ENCODE results near the gene WWC1. TPM values are rescaled to one million over a fixed set of nuclear protein-coding genes. Genes with fewer than 3 reads are reported as not detected.

The WWC1 gene
- total RNA-seq, 1 experiment from 2014 or later, result 108 TPM

DNA sequence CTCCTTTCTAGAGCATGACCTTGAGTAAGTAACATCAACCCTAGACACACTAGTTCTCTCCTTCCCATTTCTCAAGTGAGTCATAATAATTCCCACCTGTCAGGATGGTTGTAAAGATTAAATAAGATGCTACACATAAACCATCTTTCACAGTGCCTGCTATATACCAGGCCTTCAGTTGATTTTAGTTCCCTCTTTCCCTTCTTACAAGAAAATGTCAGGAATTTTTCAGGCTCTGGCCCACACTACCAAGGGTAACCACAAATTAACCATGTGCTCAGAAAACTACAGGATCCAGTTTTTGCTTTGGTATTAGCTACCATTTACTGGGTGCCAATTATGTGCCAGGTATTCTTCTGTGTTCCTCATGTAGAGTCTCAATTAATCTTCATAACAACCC lies 152.1 kb downstream of the WWC1 start:
- Mint-ChIP-seq H3K36me3 (ENCODE audit: insufficient read depth, unreplicated experiment) (peaks cover 96% of the 10 kb centered on the region), H3K27me3 (ENCODE audit: insufficient read depth, unreplicated experiment) (no peaks in the 10 kb centered on the region)

GRCh38 chr5:168443950-168444700 lies 152.7 kb downstream of the WWC1 start:
- Mint-ChIP-seq H3K27ac (ENCODE audit: unreplicated experiment) (no peak overlapping the region), H3K9me3 (ENCODE audit: unreplicated experiment) (no peaks in the 10 kb centered on the region), H3K27me3 (ENCODE audit: insufficient read depth, unreplicated experiment) (no peaks in the 10 kb centered on the region), H3K36me3 (ENCODE audit: insufficient read depth, unreplicated experiment) (peaks cover 96% of the 10 kb centered on the region), H3K4me1 (ENCODE audit: low read depth, unreplicated experiment) (no peaks in the 10 kb centered on the region), H3K4me3 (ENCODE audit: unreplicated experiment) (no peak overlapping the region)
- H3K4me1 ChIP-seq, result no peaks in the 10 kb centered on the region
- no peaks in the 10 kb centered on the region for H3K9me3 ChIP-seq
- intact Hi-C loops (cut with micrococcal nuclease; ENCODE audit: unreplicated experiment), result no loop called here
- peaks cover 5% of the 10 kb centered on the region; the same call in 1 of the 2 replicates for H3K36me3 ChIP-seq (ENCODE audit: control insufficient read depth, insufficient read depth, low read length)
- H3K27me3 ChIP-seq (replicated peaks; ENCODE audit: control insufficient read depth, insufficient read depth, low read length), result no peaks in the 10 kb centered on the region
- H3K4me3 ChIP-seq (ENCODE audit: low read depth, low read length), result no peak overlapping the region
- ChIA-PET CTCF (no interaction called here), POLR2A (no interaction called here)
- BruUV-seq (replicated peaks), result no TSS peak
- TF ChIP-seq, protein P1, sequence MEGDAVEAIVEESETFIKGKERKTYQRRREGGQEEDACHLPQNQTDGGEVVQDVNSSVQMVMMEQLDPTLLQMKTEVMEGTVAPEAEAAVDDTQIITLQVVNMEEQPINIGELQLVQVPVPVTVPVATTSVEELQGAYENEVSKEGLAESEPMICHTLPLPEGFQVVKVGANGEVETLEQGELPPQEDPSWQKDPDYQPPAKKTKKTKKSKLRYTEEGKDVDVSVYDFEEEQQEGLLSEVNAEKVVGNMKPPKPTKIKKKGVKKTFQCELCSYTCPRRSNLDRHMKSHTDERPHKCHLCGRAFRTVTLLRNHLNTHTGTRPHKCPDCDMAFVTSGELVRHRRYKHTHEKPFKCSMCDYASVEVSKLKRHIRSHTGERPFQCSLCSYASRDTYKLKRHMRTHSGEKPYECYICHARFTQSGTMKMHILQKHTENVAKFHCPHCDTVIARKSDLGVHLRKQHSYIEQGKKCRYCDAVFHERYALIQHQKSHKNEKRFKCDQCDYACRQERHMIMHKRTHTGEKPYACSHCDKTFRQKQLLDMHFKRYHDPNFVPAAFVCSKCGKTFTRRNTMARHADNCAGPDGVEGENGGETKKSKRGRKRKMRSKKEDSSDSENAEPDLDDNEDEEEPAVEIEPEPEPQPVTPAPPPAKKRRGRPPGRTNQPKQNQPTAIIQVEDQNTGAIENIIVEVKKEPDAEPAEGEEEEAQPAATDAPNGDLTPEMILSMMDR (IDR thresholded peaks at IDR 0.05; ENCODE audit: insufficient read depth in 1 of 2, low read depth in 1 of 2, low read length in 1 of 2, severe bottlenecking in 1 of 2, unreplicated experiment in 1 of 2), result no peak
- DNase-seq, result no peak

More for the DNA sequence above, 152.1 kb downstream of the WWC1 start:
- no peaks in the 10 kb centered on the region for H3K4me1 ChIP-seq
- H3K4me3 Mint-ChIP-seq (ENCODE audit: unreplicated experiment), result no peak overlapping the region
- no TSS peak for BruUV-seq (replicated peaks)
- TF ChIP-seq, protein P1 (IDR thresholded peaks at IDR 0.05; ENCODE audit: insufficient read depth in 1 of 2, low read depth in 1 of 2, low read length in 1 of 2, severe bottlenecking in 1 of 2, unreplicated experiment in 1 of 2), result no peak
- peaks cover 5% of the 10 kb centered on the region; the same call in 1 of the 2 replicates for H3K36me3 ChIP-seq (ENCODE audit: control insufficient read depth, insufficient read depth, low read length)
- H3K27ac Mint-ChIP-seq (ENCODE audit: unreplicated experiment), result no peak overlapping the region
- intact Hi-C loops (cut with micrococcal nuclease; ENCODE audit: unreplicated experiment), result no loop called here
- ChIA-PET POLR2A (no interaction called here), CTCF (no interaction called here)
- H3K4me3 ChIP-seq (ENCODE audit: low read depth, low read length), result no peak overlapping the region
- no peak for DNase-seq
- H3K9me3 ChIP-seq, result no peaks in the 10 kb centered on the region
- H3K4me1 Mint-ChIP-seq (ENCODE audit: low read depth, unreplicated experiment), result no peaks in the 10 kb centered on the region
- H3K9me3 Mint-ChIP-seq (ENCODE audit: unreplicated experiment), result no peaks in the 10 kb centered on the region
- H3K27me3 ChIP-seq (replicated peaks; ENCODE audit: control insufficient read depth, insufficient read depth, low read length), result no peaks in the 10 kb centered on the region

DNA sequence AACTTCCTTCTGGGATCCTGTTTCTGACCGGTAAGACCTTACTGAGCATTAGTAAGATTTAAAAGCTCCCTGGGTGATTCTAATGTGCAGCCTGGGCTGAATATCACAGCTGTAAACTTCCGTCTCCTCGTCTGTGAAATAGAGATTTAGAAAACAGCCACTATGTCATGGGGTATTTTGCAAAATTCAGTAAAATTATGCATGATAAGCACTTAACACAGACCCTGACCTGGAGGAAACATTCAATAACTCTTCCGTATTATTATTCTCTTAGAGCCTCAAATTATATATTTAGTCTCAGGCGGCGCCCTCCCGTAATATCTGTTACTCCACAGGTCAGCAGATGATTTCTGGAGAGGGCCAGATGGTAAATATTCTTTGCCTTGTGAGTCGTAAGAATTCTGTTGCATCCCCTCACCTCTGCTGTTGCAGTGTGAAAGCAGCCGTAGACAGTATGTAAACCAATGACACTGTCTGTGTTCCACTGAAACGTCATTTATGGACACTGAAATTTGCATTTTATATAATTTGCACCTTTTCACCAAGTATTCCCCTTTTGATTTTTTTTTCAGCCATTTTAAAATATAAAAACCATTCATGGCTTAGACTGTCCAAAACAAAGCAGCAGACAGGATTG lies 155.7 kb downstream of the WWC1 start:
- BruUV-seq (replicated peaks), result no TSS peak
- Mint-ChIP-seq H3K36me3 (ENCODE audit: insufficient read depth, unreplicated experiment) (peaks cover 96% of the 10 kb centered on the region), H3K27me3 (ENCODE audit: insufficient read depth, unreplicated experiment) (no peaks in the 10 kb centered on the region), H3K27ac (ENCODE audit: unreplicated experiment) (no peak overlapping the region), H3K4me3 (ENCODE audit: unreplicated experiment) (no peak overlapping the region), H3K9me3 (ENCODE audit: unreplicated experiment) (no peaks in the 10 kb centered on the region), H3K4me1 (ENCODE audit: low read depth, unreplicated experiment) (no peaks in the 10 kb centered on the region)
- TF ChIP-seq, protein P1 (IDR thresholded peaks at IDR 0.05; ENCODE audit: insufficient read depth in 1 of 2, low read depth in 1 of 2, low read length in 1 of 2, severe bottlenecking in 1 of 2, unreplicated experiment in 1 of 2), result no peak
- ChIA-PET POLR2A (no interaction called here), CTCF (no interaction called here)
- H3K4me3 ChIP-seq (ENCODE audit: low read depth, low read length), result no peak overlapping the region
- peaks cover 2% of the 10 kb centered on the region; the same call in 1 of the 2 replicates for H3K36me3 ChIP-seq (ENCODE audit: control insufficient read depth, insufficient read depth, low read length)
- no peaks in the 10 kb centered on the region for H3K4me1 ChIP-seq
- intact Hi-C loops (cut with micrococcal nuclease; ENCODE audit: unreplicated experiment), result no loop called here
- DNase-seq, result no peak
- no peaks in the 10 kb centered on the region for H3K9me3 ChIP-seq
- H3K27me3 ChIP-seq (replicated peaks; ENCODE audit: control insufficient read depth, insufficient read depth, low read length), result no peaks in the 10 kb centered on the region

All from Caco-2 (cell line).